ENCODE measurements around the gene RFC4.
"Not testable (repeated sequence)": the region's sequence is repeated elsewhere in the genome, so short reads cannot be mapped to it uniquely, and the experiment has no call there.

RFC4 gene

DNA sequence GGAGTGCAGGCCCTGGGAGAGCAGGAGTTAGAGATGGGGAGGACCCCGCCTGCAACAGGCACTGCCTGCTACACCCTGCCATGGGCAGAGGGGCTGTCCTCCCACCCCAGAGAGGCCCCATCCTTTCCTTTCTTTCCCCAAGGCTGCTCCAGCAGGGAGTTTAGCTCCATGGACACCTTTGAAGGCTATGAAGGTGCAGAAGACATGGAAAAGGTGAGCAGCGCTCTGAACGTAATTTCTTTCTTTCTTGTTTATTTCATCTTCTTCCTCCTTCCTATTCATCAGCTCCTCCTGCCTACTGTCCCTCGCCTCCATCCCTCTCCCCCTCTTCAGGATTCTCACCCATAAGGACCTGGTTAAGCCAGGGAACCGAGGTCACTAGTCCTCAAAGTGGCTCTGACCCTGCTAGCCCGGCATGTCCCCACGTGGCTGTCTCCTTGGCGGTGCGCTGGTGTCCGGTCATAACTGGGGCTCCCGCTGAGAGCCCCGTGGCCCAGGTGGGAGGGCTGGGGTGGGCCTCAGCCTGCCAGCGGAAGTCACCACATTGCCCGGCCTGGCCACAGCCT, 20.2 kb upstream of the RFC4 start:
- in situ Hi-C loops (cut with HindIII; ENCODE audit: low pct_ligation_motif_present, low pct_unique_long_range_greater_than_20kb, low sequenced_read_pairs): no loop called here
- no peak for DNase-seq

DNA sequence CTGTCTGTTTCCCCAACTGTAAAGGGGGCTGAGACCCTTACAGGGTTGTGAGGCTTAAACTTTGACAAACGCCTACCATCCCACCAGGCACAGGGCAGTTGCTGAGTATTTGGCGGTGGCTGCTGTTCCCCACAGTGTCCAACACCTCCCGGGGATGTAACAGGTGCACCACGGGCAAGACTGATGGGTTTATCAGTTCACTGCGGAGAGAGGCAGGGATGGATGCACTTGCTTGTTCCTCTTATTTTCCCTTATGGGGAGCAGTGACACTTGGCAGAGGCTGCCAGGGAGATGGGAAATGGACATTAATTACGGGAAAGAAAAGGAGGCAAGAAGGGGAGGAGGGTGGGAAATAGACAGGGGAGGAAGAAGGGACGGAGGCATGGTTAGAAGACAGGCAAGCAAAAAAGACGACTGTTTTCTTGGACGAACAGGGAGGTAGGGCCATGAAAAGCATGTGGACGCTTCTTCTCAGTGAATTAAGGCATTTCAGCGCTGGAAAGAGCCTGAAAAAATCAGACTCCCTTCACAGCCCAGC, 19.7 kb upstream of the RFC4 start:
- no peak for DNase-seq
- in situ Hi-C loops (cut with HindIII; ENCODE audit: low pct_ligation_motif_present, low pct_unique_long_range_greater_than_20kb, low sequenced_read_pairs): no loop called here

DNA sequence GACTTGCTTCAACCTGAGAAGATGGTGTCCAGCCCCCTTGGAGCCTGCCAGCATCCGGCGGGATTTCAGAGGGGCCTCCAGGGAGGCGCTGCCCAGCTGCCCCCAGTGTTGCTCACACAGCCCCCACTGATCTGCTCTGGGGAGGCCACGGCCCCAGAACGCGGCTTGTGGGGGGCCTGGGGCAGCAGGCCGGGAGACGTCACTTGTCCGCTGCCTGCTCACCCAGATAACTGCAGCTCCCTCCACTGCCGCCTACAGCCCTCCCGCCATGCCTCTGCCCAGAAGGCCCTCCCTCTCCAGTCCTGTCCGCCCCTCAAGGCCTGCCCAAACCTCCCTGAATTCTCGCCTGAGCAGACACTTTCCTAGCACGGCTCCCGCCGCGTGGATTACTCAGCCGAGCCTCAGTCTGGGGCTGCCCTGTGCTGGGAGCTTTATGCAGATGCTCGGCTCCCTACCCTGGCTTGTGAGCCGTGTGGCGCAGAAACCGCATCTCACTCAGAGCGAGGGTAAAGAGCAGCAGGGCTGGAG, 19.1 kb upstream of the RFC4 start:
- no peak for DNase-seq
- in situ Hi-C loops (cut with HindIII; ENCODE audit: low pct_ligation_motif_present, low pct_unique_long_range_greater_than_20kb, low sequenced_read_pairs): no loop called here

DNA sequence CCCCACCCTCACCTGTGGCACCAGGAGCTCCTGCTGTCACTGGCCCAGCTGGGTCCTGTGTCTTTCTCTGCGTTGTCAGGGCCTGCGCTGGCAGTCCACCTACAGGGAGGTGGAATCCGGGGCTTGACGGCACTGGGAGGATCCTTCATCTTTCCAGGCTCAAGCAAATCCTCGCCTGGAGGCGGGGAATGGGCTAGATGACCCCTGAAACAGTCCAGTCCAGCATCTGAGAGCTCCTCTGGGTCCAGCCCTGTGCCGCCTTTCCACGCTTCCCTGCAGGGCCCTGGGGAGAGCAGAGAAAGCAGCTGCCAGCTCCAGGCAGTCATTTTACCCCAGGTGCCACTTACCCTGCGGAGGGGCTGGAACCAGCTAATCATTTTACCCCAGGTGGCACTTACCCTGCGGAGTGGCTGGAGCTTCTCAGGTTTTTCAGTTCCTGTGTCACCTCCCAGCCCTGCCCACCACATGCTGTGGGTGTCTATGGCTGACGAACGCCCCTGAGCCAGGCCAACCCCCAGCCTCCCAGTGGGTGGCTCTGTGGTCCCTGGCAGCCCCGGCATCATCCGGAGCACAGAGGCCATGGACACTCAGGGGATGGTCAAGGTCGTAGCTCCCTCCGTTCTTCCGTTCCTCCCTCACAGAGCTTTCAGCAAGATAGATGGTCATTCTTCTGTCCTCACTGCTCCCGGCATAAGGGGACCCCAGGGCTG, 18.3 kb upstream of the RFC4 start:
- in situ Hi-C loops (cut with HindIII; ENCODE audit: low pct_ligation_motif_present, low pct_unique_long_range_greater_than_20kb, low sequenced_read_pairs): no loop called here
- DNase-seq: no peak

DNA sequence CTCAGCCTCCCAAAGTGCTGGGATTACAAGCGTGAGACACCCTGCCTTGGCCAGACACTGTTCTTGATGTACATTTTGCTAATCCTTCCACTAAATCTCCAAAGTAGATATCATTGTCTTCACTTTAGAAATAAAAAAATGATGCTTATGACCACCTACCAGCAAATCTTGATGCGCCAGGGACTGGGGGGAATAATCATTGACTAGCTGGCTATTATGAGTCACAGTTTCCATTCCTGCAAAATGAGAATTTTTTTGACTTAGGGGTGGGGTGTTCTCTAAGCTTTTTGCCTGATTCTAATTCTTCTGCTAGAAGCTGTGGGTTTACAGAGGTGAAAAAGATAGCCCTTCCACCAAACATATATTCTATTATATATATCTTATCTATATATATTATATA, 17.1 kb upstream of the RFC4 start:
- peak; percentile 72 for DNase-seq
- in situ Hi-C loops (cut with HindIII; ENCODE audit: low pct_ligation_motif_present, low pct_unique_long_range_greater_than_20kb, low sequenced_read_pairs): no loop called here

DNA sequence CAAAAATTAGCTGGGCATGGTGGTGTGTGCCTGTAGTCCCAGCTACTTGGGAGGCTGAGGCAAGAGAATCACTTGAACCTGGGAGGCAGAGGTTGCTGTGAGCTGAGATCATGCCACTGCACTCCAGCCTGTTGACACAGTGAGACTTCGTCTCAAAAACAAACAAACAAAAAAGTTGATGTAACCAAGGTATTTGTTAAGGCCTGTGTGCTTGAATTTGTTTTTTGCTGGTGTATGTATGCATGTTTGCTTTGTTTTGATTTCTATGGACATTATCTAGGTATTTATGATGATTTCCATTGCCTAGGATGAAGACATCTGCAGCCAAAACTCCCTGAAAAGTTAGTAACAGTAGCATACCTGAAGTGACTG, 16.1 kb upstream of the RFC4 start:
- DNase-seq; in situ Hi-C loops (cut with HindIII; ENCODE audit: low pct_ligation_motif_present, low pct_unique_long_range_greater_than_20kb, low sequenced_read_pairs): not testable (repeated sequence)

DNA sequence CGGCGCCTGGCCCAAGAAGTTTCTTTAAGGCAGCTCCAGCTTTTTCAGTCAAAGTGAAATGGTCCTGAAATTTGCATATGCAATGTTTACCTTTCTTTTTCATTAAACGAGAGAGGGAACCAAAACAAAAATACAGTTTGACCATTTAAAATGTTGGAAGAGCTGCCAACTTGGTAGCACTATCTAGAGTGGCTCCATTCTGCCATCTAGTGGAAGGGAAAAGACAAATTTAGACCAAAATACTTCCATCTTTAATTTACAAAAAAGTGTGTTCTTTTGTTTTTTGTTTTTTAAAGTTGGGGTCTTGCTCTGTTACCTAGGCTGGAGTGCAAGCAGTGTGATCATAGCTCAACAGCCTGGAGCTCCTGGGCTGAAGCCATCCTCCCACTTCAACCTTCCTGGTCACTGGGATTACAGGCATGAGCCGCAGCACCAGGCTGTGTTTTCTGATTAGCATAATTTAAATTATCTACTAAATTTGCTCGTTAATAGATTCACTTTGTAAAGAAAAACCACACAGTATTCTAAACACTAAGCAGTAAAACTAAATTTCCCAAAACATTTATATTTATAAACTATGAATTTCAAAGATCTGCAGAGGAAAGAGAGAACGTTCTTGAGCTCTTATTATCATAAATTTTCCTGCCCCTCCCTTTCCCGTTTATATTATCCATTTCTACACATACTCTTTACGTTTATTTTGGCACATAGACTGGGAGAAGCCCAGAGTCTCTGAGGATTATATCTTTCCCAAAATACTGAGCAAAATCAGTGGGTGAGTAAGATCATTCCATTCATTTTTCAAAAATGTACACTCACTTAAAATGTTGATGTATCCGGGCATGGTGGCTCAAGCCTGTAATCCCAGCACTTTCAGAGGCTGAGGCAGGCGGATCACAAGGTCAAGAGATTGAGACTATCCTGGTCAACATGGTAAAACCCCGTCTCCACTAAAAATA, 15.4 kb upstream of the RFC4 start:
- peak; percentile 58 for DNase-seq
- in situ Hi-C loops (cut with HindIII; ENCODE audit: low pct_ligation_motif_present, low pct_unique_long_range_greater_than_20kb, low sequenced_read_pairs): no loop called here

DNA sequence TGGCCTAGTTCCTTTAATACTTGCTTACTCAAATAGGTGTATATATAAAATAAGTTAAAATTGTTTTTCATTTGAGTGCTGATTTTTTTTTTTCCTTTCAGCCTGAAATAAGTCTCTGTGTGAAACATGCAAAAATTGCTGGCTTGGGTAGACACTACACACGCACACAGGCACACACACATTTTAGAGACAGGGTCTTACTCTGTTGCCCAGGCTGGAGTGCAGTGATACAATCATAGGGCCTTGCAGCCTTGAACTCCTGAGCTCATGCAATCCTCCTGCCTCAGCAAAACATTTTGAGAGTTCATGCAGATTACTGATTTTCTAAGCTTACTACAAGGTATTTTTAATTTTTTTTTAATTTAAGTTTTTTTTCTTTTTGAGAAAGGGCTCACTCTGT, 12.7 kb upstream of the RFC4 start:
- in situ Hi-C loops (cut with HindIII; ENCODE audit: low pct_ligation_motif_present, low pct_unique_long_range_greater_than_20kb, low sequenced_read_pairs): no loop called here
- no peak for DNase-seq

DNA sequence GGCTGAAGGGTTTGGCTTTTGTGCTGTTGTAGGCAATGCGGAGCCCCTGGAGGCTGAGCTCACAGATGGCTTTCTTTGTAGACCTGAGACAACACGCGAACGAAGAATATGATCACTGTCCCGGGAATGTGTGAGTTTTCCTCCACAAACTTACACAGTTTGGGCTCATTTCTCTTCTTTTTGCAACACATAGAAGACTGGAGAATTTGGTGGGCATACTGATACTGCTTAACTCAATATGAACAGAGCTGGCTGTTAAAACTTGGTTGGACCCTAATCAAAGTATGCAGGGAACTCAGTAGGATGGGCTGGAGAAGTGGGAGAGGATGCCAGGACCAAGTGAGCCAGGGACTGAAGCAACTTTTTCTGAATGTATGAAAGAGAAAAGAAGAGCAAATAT, 12.2 kb upstream of the RFC4 start:
- in situ Hi-C loops (cut with HindIII; ENCODE audit: low pct_ligation_motif_present, low pct_unique_long_range_greater_than_20kb, low sequenced_read_pairs): no loop called here
- DNase-seq: no peak

DNA sequence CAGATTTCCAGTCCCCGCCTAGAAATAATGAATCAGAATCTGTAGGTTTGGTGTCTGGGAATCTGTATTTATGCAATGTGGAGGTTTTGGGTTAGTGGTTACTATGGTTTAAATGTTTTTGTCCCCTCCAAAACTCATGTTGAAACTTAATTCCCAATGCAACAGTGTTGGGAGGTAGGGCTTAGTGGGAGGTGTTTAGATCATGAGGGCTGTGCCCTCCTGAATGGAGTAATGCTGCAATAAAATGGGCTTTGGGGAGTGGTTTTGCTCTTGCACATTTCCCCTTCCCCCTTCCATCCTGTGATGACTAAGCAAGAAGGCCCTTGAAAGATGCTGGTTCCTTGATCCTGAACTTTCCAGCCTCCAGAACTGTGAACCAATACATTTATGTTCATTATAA, 9.2 kb upstream of the RFC4 start:
- DNase-seq: peak; percentile 77

DNA sequence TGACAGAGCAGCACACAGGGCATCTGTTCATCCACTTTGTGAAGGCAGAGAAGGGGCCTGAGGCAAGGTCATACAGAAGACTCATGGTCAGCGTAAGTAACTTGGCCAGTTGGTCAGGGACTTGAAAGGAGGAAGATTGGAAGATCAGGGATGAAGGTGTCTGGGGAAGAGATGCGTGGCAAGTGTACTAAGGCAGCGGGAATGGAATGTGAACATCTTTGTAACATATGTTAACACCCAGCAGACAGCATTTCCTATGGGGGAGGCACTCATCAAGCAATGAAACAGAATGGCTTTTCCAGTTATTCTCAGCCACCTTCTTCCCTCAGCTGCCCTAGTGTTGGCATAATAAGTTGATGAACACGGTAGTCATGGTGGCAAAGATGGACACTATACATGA, 7.8 kb upstream of the RFC4 start:
- in situ Hi-C loops (cut with HindIII; ENCODE audit: low pct_ligation_motif_present, low pct_unique_long_range_greater_than_20kb, low sequenced_read_pairs): no loop called here

More for the DNA sequence above, 9.2 kb upstream of the RFC4 start:
- in situ Hi-C loops (cut with HindIII; ENCODE audit: low pct_ligation_motif_present, low pct_unique_long_range_greater_than_20kb, low sequenced_read_pairs): no loop called here

DNA sequence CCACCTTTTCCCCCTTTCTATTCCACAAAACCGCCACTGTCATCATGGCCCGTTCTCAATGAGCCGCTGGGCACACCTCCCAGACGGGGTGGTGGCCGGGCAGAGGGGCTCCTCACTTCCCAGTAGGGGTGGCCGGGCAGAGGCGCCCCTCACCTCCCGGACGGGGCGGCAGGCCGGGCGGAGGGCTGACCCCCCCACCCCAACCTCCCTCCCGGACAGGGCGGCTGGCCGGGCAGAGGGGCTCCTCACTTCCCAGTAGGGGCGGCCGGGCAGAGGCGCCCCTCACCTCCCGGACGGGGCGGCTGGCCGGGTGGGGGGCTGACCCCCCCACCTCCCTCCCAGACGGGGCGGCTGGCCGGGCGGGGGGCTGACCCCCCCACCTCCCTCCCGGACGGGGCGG, 5.0 kb upstream of the RFC4 start:
- in situ Hi-C loops (cut with HindIII; ENCODE audit: low pct_ligation_motif_present, low pct_unique_long_range_greater_than_20kb, low sequenced_read_pairs); DNase-seq: not testable (repeated sequence)

More for the DNA sequence above, 7.8 kb upstream of the RFC4 start:
- no peak for DNase-seq

DNA sequence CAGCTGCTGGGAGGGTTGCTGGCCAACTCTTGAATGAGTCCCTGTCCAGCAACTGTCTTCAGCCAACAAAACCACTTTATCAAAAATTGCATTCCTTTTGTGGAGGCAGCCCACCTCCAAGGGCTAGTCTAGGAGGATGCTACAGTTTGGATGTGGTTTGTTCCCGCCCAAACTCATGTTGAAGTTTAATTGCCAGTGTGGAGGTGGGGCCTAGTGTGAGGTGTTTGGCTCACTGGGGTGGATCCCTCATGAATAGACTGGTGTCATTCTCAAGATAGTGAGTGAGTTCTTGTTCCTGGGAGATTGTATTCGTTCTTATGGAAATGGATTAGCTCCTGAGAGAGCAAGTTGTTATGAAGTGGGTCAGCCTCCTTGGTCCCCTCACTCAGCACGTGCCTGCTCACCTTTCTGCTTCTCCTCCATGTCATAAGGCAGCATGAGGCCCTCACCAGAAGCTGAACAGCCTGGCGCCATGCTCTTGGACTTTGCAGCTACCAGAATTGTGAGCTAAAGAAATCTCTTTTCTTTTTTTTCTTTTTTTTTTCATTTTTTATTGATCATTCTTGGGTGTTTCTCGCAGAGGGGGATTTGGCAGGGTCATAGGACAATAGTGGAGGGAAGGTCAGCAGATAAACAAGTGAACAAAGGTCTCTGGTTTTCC, 4.2 kb upstream of the RFC4 start:
- in situ Hi-C loops (cut with HindIII; ENCODE audit: low pct_ligation_motif_present, low pct_unique_long_range_greater_than_20kb, low sequenced_read_pairs): no loop called here
- no peak for DNase-seq

DNA sequence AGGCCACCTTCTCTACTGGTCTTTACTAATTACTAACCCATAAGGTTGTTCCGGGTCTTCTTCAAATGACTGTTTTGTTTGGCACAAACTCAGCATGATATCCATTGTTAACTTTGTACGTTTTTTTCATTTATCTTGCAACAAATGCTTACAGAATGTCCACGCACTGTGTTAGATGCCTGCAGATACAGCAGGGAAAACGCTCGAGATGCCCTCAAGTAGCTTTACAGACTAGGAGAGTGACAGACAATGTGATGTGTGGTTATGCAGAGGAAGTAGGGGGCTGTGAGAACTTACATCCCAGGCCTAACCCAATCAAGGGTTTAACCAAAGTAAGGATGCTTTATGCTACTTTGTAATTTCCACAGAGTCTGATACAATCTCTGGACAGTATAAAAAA, 949 bp upstream of the RFC4 start:
- no peak for DNase-seq
- in situ Hi-C loops (cut with HindIII; ENCODE audit: low pct_ligation_motif_present, low pct_unique_long_range_greater_than_20kb, low sequenced_read_pairs): no loop called here

DNA sequence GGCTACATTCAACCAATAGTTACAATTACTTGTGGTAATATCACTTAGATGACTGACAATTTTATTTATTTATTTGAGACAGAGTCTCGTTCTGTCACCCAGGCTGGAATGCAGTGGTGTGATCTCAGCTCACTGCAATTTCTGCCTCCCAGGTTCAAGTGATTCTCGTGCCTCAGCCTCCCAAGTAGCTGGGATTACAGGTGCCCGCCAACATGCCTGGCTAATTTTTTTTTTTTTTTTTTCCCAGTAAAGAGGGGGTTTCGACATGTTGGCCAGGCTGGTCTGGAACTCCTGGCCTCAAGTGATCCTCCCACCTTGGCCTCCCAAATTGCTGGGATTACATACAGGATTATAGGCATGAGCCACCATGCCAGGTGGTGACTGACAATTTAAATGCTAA, 2.8 kb downstream of the RFC4 start:
- in situ Hi-C loops (cut with HindIII; ENCODE audit: low pct_ligation_motif_present, low pct_unique_long_range_greater_than_20kb, low sequenced_read_pairs); DNase-seq: not testable (repeated sequence)

DNA sequence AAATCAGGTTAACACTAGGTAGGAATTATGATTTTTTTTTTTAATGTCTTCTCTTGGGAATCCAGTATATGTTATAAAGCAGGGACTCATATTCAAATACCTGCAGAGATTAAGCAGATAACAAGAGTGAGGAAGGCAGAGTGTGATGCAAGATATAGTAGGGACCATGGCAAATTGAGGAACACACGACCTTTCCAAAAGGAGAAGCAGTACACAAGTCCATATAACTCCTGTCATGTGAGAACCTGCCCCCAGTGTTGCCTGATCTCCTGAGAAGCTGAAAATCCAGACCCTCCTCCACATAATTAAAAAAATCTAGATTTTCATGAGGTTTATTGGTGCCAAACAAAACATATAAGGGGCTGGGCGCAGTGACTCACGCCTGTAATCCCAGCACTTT, 3.6 kb downstream of the RFC4 start:
- no peak for DNase-seq
- in situ Hi-C loops (cut with HindIII; ENCODE audit: low pct_ligation_motif_present, low pct_unique_long_range_greater_than_20kb, low sequenced_read_pairs): no loop called here

DNA sequence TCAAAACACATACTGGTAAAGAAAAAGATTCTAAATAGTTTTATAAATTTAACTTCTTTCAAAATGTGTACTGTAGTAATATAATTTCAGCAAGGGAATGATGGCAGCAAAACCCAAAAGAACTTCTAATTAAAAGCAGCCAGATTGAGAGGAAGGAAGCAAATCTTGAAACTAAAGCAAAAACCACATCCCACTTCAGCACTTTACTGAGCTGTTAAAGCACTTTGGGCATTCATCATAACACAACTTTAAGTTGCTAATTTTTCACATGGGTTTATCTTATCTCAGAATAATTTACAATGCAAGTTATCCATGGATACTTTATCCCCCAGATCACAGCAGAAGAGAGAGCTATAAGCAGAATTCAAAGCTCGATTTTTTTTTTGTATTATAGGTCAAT, 6.0 kb downstream of the RFC4 start:
- DNase-seq: no peak
- in situ Hi-C loops (cut with HindIII; ENCODE audit: low pct_ligation_motif_present, low pct_unique_long_range_greater_than_20kb, low sequenced_read_pairs): no loop called here

DNA sequence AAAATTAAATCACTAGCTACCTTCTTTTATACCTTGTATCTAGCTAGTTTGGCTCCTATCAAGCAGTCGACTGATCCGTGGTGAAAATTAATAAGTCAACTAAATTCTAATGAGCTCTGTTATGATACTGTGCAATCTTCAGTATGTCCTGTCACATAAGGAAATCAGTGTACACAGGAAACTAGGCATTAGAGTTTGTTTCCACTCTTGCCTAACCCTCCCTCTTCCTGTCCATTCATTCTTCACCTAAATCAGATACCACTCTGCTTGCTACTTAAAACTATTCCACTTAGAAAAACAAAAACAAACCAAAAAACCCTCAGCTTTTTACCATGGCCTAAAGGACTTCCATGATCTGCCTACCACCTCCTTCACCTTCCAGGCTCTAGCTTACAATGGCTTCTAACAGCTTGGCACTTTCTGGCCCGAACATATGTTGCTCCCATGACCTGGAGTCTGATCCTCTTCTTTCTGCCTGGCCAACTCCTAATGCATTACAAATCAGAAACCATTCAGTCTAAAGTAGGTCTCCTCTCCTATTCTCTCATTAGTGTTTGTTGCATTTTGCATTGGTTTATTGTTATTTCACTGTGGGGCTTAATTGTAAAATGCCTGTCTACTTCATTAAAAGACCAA, 7.9 kb downstream of the RFC4 start:
- in situ Hi-C loops (cut with HindIII; ENCODE audit: low pct_ligation_motif_present, low pct_unique_long_range_greater_than_20kb, low sequenced_read_pairs): no loop called here
- DNase-seq: no peak
